Stimulated activated CD4-positive, alpha-beta T cell treated with anti-CD3 and anti-CD28 coated beads, Interleukin-4, amount 100 ng/mL, for 24 hours (primary cell): ENCODE data around the gene FOXN3.
"Not testable (repeated sequence)": the region's sequence is repeated elsewhere in the genome, so short reads cannot be mapped to it uniquely, and the experiment has no call there.

Experiments used
- DNase-seq: peaks from one replicate; pipeline ENCODE4 v3.0.0-alpha.2; 2020

FOXN3 gene

GRCh38 chr14:89121968-89122620, 294.9 kb downstream of the FOXN3 start:
- no peak for DNase-seq

- DNase-seq: no peak
Observed at GRCh38 chr14:89117012-89117411, 300.0 kb downstream of the FOXN3 start.

GRCh38 chr14:89114109-89114508, 302.9 kb downstream of the FOXN3 start:
- no peak for DNase-seq

GRCh38 chr14:89112720-89113119, 304.3 kb downstream of the FOXN3 start:
- DNase-seq: no peak

- not testable (repeated sequence) for DNase-seq
Observed at GRCh38 chr14:89111766-89112543, 305.1 kb downstream of the FOXN3 start.

GRCh38 chr14:89111232-89111631, 305.8 kb downstream of the FOXN3 start:
- DNase-seq: not testable (repeated sequence)

- no peak for DNase-seq
Observed at GRCh38 chr14:89110110-89110509, 306.9 kb downstream of the FOXN3 start.

- no peak for DNase-seq
Observed at GRCh38 chr14:89108608-89109007, 308.4 kb downstream of the FOXN3 start.

- no peak for DNase-seq
Observed at GRCh38 chr14:89107626-89108025, 309.4 kb downstream of the FOXN3 start.
